Lower lobe of right lung (tissue), 2 donors: ENCODE results near the gene LAIR2. TPM values are rescaled to one million over a fixed set of nuclear protein-coding genes. Genes with fewer than 3 reads are reported as not detected.

ENCODE experiments used
- ATAC-seq, 2 donors: fragments of 200-7000 bp; cut with Tn5 transposase; one replicate each; pipeline ENCODE4 v1.9.1; 2020 to 2022; ENCODE audit warnings: mild to moderate bottlenecking in 2 of 2, moderate library complexity in 2 of 2
- DNase-seq: peaks from one replicate; pipeline ENCODE4 v3.0.0-alpha.2; 2020
- H3K27ac ChIP-seq: fragments of 200-600 bp; one replicate; pipeline ENCODE4 v1.8.0; 2022
- H3K27me3 ChIP-seq: fragments of 200-600 bp; one replicate; pipeline ENCODE4 v1.8.0; 2022; ENCODE audit warnings: low read depth
- H3K36me3 ChIP-seq: fragments of 200-600 bp; one replicate; pipeline ENCODE4 v1.8.0; 2022; ENCODE audit warnings: mild to moderate bottlenecking
- H3K4me1 ChIP-seq: fragments of 200-600 bp; one replicate; pipeline ENCODE4 v1.8.0; 2022
- H3K4me3 ChIP-seq: fragments of 200-600 bp; one replicate; pipeline ENCODE4 v1.8.0; 2022; ENCODE audit warnings: mild to moderate bottlenecking
- H3K9me3 ChIP-seq: fragments of 200-600 bp; one replicate; pipeline ENCODE4 v1.8.0; 2022
- CTCF ChIP-seq: fragments of 200-600 bp; IDR thresholded peaks from one replicate; pipeline ENCODE4 v1.8.0; 2022; ENCODE audit warnings: antibody characterized with exemption, mild to moderate bottlenecking
- intact Hi-C: fragments of 100-400 bp; cut with DNase I; formaldehyde crosslinking; loops from one replicate; pipeline ENCODE4 v1.11.0; 2022
- total RNA-seq: library from RNA; stranded (reverse); fragmentation: NEBNext Ultra II Directional; extraction: Animal tissue kit (Norgen Biotek cat#: 25700); gene quantifications from one replicate; pipeline ENCODE4 v1.2.1, GENCODE V29; 2021
- donor health status: DM: no; HTN: yes; CAD: no; lungs with severe emphysema.

Gene LAIR2
- total RNA-seq, 1 donor from 2014 or later = 0.95 TPM

GRCh38 chr19:54475706-54476105, 26.9 kb upstream of the LAIR2 start:
- ATAC-seq = no peak

GRCh38 chr19:54477650-54478049, 25.0 kb upstream of the LAIR2 start:
- no peak for TF ChIP-seq CTCF
- Histone ChIP-seq H3K27ac (no peak overlapping the region), H3K27me3 (peaks cover 17% of the 10 kb centered on the region), H3K36me3 (no peaks in the 10 kb centered on the region), H3K4me1 (peaks cover 29% of the 10 kb centered on the region), H3K4me3 (no peak overlapping the region), H3K9me3 (no peaks in the 10 kb centered on the region)
- DNase-seq (no peak), ATAC-seq (no peak)
- intact Hi-C loops = no loop called here

More at GRCh38 chr19:54475706-54476105, 26.9 kb upstream of the LAIR2 start:
- no peak overlapping the region for H3K27ac ChIP-seq
- no peaks in the 10 kb centered on the region for H3K36me3 ChIP-seq
- H3K27me3 ChIP-seq = peaks cover 24% of the 10 kb centered on the region
- no peak overlapping the region for H3K4me3 ChIP-seq
- intact Hi-C loops = no loop called here
- no peak for DNase-seq
- no peaks in the 10 kb centered on the region for H3K9me3 ChIP-seq
- H3K4me1 ChIP-seq = peaks cover 22% of the 10 kb centered on the region
- no peak for TF ChIP-seq CTCF

GRCh38 chr19:54478677-54479266, 23.9 kb upstream of the LAIR2 start:
- intact Hi-C loops = no loop called here
- H3K9me3 ChIP-seq = no peaks in the 10 kb centered on the region
- TF ChIP-seq CTCF = peak; percentile 59
- H3K27me3 ChIP-seq = peaks cover 20% of the 10 kb centered on the region
- H3K4me1 ChIP-seq = peaks cover 25% of the 10 kb centered on the region
- DNase-seq (no peak), ATAC-seq (peak; percentile 53 to 62)
- H3K27ac ChIP-seq = no peak overlapping the region
- H3K4me3 ChIP-seq = no peak overlapping the region
- H3K36me3 ChIP-seq = no peaks in the 10 kb centered on the region

- DNase-seq = no peak
- intact Hi-C loops = no loop called here
- H3K27me3 ChIP-seq = peaks cover 30% of the 10 kb centered on the region
Observed at GRCh38 chr19:54480051-54480450, 22.6 kb upstream of the LAIR2 start.

GRCh38 chr19:54481326-54481930, 21.2 kb upstream of the LAIR2 start:
- TF ChIP-seq CTCF = peak; percentile 73
- Histone ChIP-seq H3K4me3 (no peak overlapping the region), H3K4me1 (peaks cover 23% of the 10 kb centered on the region), H3K9me3 (no peaks in the 10 kb centered on the region), H3K36me3 (no peaks in the 10 kb centered on the region), H3K27ac (no peak overlapping the region), H3K27me3 (peaks cover 31% of the 10 kb centered on the region)
- intact Hi-C loops = no loop called here
- ATAC-seq (peak; percentile 59 to 62), DNase-seq (no peak)

More at GRCh38 chr19:54480051-54480450, 22.6 kb upstream of the LAIR2 start:
- Histone ChIP-seq H3K36me3 (no peaks in the 10 kb centered on the region), H3K4me3 (no peak overlapping the region), H3K4me1 (peaks cover 23% of the 10 kb centered on the region), H3K9me3 (no peaks in the 10 kb centered on the region), H3K27ac (no peak overlapping the region)
- ATAC-seq = no peak
- no peak for TF ChIP-seq CTCF
